ENCODE measurements around the gene HTR2A.

Gene HTR2A

GRCh38 chr13:46868091-46868490 is 28.8 kb downstream of the HTR2A start:
- DNase-seq (ENCODE audit: low read depth in 2 of 2): no peak

- no peak for DNase-seq (ENCODE audit: low read depth in 2 of 2)
These were observed 30.7 kb downstream of the HTR2A start for GRCh38 chr13:46866150-46866549.

GRCh38 chr13:46864941-46865340 is 31.9 kb downstream of the HTR2A start:
- DNase-seq (ENCODE audit: low read depth in 2 of 2): no peak

GRCh38 chr13:46861959-46862358 is 34.9 kb downstream of the HTR2A start:
- DNase-seq (ENCODE audit: low read depth in 2 of 2): no peak

GRCh38 chr13:46860722-46861121 is 36.1 kb downstream of the HTR2A start:
- no peak for DNase-seq (ENCODE audit: low read depth in 2 of 2)

- no peak for DNase-seq (ENCODE audit: low read depth in 2 of 2)
These were observed 38.1 kb downstream of the HTR2A start for GRCh38 chr13:46858776-46859175.

- no peak for DNase-seq (ENCODE audit: low read depth in 2 of 2)
These were observed 38.7 kb downstream of the HTR2A start for GRCh38 chr13:46858163-46858562.

- no peak for DNase-seq (ENCODE audit: low read depth in 2 of 2)
These were observed 41.2 kb downstream of the HTR2A start for GRCh38 chr13:46855664-46856063.

GRCh38 chr13:46855166-46855565 is 41.7 kb downstream of the HTR2A start:
- DNase-seq (ENCODE audit: low read depth in 2 of 2): no peak

GRCh38 chr13:46852168-46852567 is 44.7 kb downstream of the HTR2A start:
- no peak for DNase-seq (ENCODE audit: low read depth in 2 of 2)

- DNase-seq (ENCODE audit: low read depth in 2 of 2): no peak
These were observed 46.6 kb downstream of the HTR2A start for GRCh38 chr13:46850214-46850613.

GRCh38 chr13:46846726-46847125 is 50.1 kb downstream of the HTR2A start:
- no peak for DNase-seq (ENCODE audit: low read depth in 2 of 2)

GRCh38 chr13:46845146-46845545 is 51.7 kb downstream of the HTR2A start:
- DNase-seq (ENCODE audit: low read depth in 2 of 2): no peak

GRCh38 chr13:46844431-46844830 is 52.4 kb downstream of the HTR2A start:
- no peak for DNase-seq (ENCODE audit: low read depth in 2 of 2)

- DNase-seq (ENCODE audit: low read depth in 2 of 2): no peak
These were observed 57.5 kb downstream of the HTR2A start for GRCh38 chr13:46839399-46839798.

- no peak for DNase-seq (ENCODE audit: low read depth in 2 of 2)
These were observed 62.2 kb downstream of the HTR2A start for GRCh38 chr13:46834657-46835056.

GRCh38 chr13:46831588-46832194 is 65.2 kb downstream of the HTR2A start:
- peak in 1 of 2 donors; percentile 17 for DNase-seq (ENCODE audit: low read depth in 2 of 2)

- DNase-seq (ENCODE audit: low read depth in 2 of 2): no peak
These were observed 66.3 kb downstream of the HTR2A start for GRCh38 chr13:46830405-46831005.

- no peak for DNase-seq (ENCODE audit: low read depth in 2 of 2)
These were observed 74.3 kb downstream of the HTR2A start for GRCh38 chr13:46822551-46822950.

- no peak for DNase-seq (ENCODE audit: low read depth in 2 of 2)
These were observed 78.9 kb downstream of the HTR2A start for GRCh38 chr13:46817838-46818476.

GRCh38 chr13:46817095-46817494 is 79.8 kb downstream of the HTR2A start:
- no peak for DNase-seq (ENCODE audit: low read depth in 2 of 2)

- no peak for DNase-seq (ENCODE audit: low read depth in 2 of 2)
These were observed 80.5 kb downstream of the HTR2A start for GRCh38 chr13:46816371-46816770.

GRCh38 chr13:46812301-46812797 is 84.5 kb downstream of the HTR2A start:
- no peak for DNase-seq (ENCODE audit: low read depth in 2 of 2)
